GM23248 (cell line): ENCODE results near the gene FBN1. TPM values are rescaled to one million over a fixed set of nuclear protein-coding genes. Genes with fewer than 3 reads are reported as not detected.
A peak's percentile ranks its signal among the peaks of the same experiment; 100 is the strongest.

Experiments used
- DNase-seq: peaks from one replicate; pipeline ENCODE4 v3.0.0-alpha.2; 2015
- H2AFZ ChIP-seq: fragments of 200-600 bp; sonication (generic); 2 replicates; pipeline ENCODE4 v1.6.1; 2016; ENCODE audit warnings: antibody characterized with exemption
- H3F3A ChIP-seq: fragments of 200-600 bp; sonication (generic); 2 replicates; pipeline ENCODE4 v1.6.1; 2016; ENCODE audit warnings: mild to moderate bottlenecking, antibody characterized with exemption, mixed run types; ENCODE audit not compliant: insufficient read depth
- H3K27ac ChIP-seq: fragments of 200-600 bp; sonication (generic); 2 replicates; pipeline ENCODE4 v1.5.1; 2016; ENCODE audit warnings: mild to moderate bottlenecking
- H3K27me3 ChIP-seq: fragments of 200-600 bp; sonication (generic); replicated peaks from 2 replicates; pipeline ENCODE4 v1.6.1; 2016; ENCODE audit warnings: mild to moderate bottlenecking; ENCODE audit not compliant: insufficient read depth
- H3K36me3 ChIP-seq: fragments of 200-600 bp; sonication (generic); 2 replicates; pipeline ENCODE4 v1.6.1; 2016; ENCODE audit warnings: low read depth, mild to moderate bottlenecking
- H3K4me1 ChIP-seq: fragments of 200-600 bp; sonication (generic); 2 replicates; pipeline ENCODE4 v1.6.1; 2016; ENCODE audit warnings: mild to moderate bottlenecking; ENCODE audit not compliant: insufficient read depth
- H3K4me2 ChIP-seq: fragments of 200-600 bp; sonication (generic); one replicate; pipeline ENCODE4 v1.6.1; 2016; ENCODE audit warnings: mild to moderate bottlenecking; ENCODE audit not compliant: unreplicated experiment
- H3K4me3 ChIP-seq: fragments of 200-600 bp; sonication (generic); 2 replicates; pipeline ENCODE4 v1.5.1; 2016; ENCODE audit warnings: mild to moderate bottlenecking
- H3K79me2 ChIP-seq: fragments of 200-600 bp; sonication (generic); 2 replicates; pipeline ENCODE4 v1.6.1; 2016; ENCODE audit warnings: mild to moderate bottlenecking; ENCODE audit not compliant: insufficient read depth
- H3K9ac ChIP-seq: fragments of 200-600 bp; sonication (generic); 2 replicates; pipeline ENCODE4 v1.6.1; 2016; ENCODE audit warnings: mild to moderate bottlenecking
- H3K9me2 ChIP-seq: fragments of 200-600 bp; sonication (generic); 2 replicates; pipeline ENCODE4 v1.6.1; 2016; ENCODE audit warnings: mixed run types, mild to moderate bottlenecking, moderate library complexity; ENCODE audit not compliant: insufficient read depth
- H3K9me3 ChIP-seq: fragments of 200-600 bp; sonication (generic); one replicate; pipeline ENCODE4 v1.6.1; 2017; ENCODE audit warnings: low read depth
- H4K20me1 ChIP-seq: fragments of 200-600 bp; sonication (generic); 2 replicates; pipeline ENCODE4 v1.6.0; 2016; ENCODE audit not compliant: insufficient read depth
- EZH2 ChIP-seq: fragments of 200-600 bp; sonication (generic); IDR thresholded peaks from 2 replicates; pipeline ENCODE4 v1.6.1; 2018; ENCODE audit warnings: antibody characterized with exemption, mild to moderate bottlenecking; ENCODE audit not compliant: insufficient read depth, poor library complexity, severe bottlenecking
- EZH2phosphoT487 ChIP-seq: fragments of 200-600 bp; sonication (generic); IDR thresholded peaks from 2 replicates; pipeline ENCODE4 v1.6.1; 2018; ENCODE audit warnings: antibody characterized with exemption, moderate library complexity, mild to moderate bottlenecking, low read depth; ENCODE audit not compliant: insufficient read depth
- WGBS, 2 experiments: methylation state at CpG; one replicate each; pipeline ENCODE4 v1.1.6; 2015 to 2017; ENCODE audit warnings: low lambda C conversion rate in 2 of 2, low coverage in 1 of 2; ENCODE audit errors: missing lambda C conversion rate in 2 of 2; 5-methylcytosine and 5-hydroxymethylcytosine counted together
- in situ Hi-C: fragments of 300-500 bp; cut with MboI; formaldehyde crosslinking; loops from 2 replicates; pipeline ENCODE4 v1.15.0; 2020
- polyA plus RNA-seq: library from polyadenylated mRNA; unstranded; fragments of >200 nt; fragmentation: Nextera tagmentation; extraction: Ambion mirVana; gene quantifications from 2 replicates; pipeline ENCODE4 v1.2.1, GENCODE V29; 2016
- total RNA-seq: library from RNA; depleted of rRNA; stranded (reverse); fragments of >200 nt; shearing (Covaris generic); gene quantifications from 2 replicates; pipeline ENCODE4 v1.2.3, GENCODE V29; 2014

The FBN1 gene
- total and polyA plus RNA-seq, 2 experiments from 2014 or later, result 374 to 1,478 TPM

GRCh38 chr15:48671103-48672022 lies 25.9 kb upstream of the FBN1 start:
- no peaks in the 10 kb centered on the region for H3K27me3 ChIP-seq
- DNase-seq, result peak; percentile 95
- H3K9me2 ChIP-seq, result no peaks in the 10 kb centered on the region
- no peaks in the 10 kb centered on the region for H4K20me1 ChIP-seq
- H3K9ac ChIP-seq, result peak overlapping the region; percentile 66
- H3K79me2 ChIP-seq, result no peaks in the 10 kb centered on the region
- in situ Hi-C loops, result no loop called here
- peak overlapping the region; percentile 56 for H2AFZ ChIP-seq
- TF ChIP-seq EZH2 (no peak), EZH2phosphoT487 (no peak)
- H3F3A ChIP-seq, result peaks cover 72% of the 10 kb centered on the region
- H3K36me3 ChIP-seq, result no peaks in the 10 kb centered on the region
- H3K4me2 ChIP-seq, result peak overlapping the region; percentile 57
- peak overlapping the region; percentile 7; the same call in 1 of the 2 replicates for H3K4me3 ChIP-seq
- H3K9me3 ChIP-seq, result no peaks in the 10 kb centered on the region
- peak overlapping the region; percentile 94 for H3K27ac ChIP-seq
- WGBS, 2 experiments, result 9 to 11% methylated on average over 6 of the region's 6 CpGs
- peaks cover 79% of the 10 kb centered on the region for H3K4me1 ChIP-seq

DNA sequence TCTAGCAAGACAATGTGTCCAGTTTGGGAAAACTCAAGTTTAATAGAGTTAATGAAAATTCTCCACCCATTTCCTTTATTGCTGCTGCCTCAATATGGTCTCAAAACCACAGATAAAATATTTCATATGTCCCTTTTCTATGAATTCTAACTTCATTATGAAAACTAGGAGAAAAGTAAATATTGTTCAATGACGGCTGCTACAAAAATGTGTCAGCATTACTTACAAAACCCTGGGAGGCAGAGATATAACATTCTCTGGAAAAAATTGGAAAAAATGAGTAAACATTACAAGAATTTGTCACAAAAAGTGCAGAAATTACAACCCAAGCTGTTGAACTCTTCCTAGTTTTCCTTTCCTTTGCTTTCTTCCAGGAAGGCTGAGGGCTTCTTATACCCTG lies 22.2 kb upstream of the FBN1 start:
- Histone ChIP-seq H3K9me2 (no peaks in the 10 kb centered on the region), H3K79me2 (no peaks in the 10 kb centered on the region), H4K20me1 (no peaks in the 10 kb centered on the region), H2AFZ (peak overlapping the region; percentile 35), H3K36me3 (no peaks in the 10 kb centered on the region), H3K27me3 (no peaks in the 10 kb centered on the region), H3K27ac (peak overlapping the region; percentile 84), H3F3A (peaks cover 42% of the 10 kb centered on the region), H3K9ac (peak overlapping the region; percentile 64), H3K4me3 (peak overlapping the region; percentile 39), H3K9me3 (no peaks in the 10 kb centered on the region), H3K4me1 (peaks cover 50% of the 10 kb centered on the region), H3K4me2 (peak overlapping the region; percentile 81)
- peak; percentile 89 for DNase-seq
- in situ Hi-C loops, result no loop called here
- 2 to 5% methylated on average over 1 of the region's 1 CpG for WGBS, 2 experiments
- TF ChIP-seq EZH2, result no peak
- TF ChIP-seq EZH2phosphoT487, result no peak

DNA sequence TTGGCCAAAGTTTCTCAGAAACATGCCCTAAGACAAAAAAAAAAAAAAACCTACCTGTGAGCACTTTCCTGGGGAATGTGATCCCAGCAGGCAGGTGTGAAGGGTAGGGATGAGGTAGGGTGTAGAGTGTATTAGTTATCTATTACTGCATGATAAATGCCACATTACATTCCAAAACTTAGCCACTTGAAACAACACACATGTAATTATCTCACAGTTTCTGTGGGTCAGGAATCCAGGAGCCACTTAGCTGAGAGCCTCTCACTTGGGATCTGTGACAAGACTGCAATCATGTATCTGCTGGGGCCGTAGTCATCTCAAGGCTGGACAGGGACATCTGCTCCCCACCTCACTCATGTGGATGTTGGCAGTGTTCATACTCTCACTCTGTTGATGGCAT lies 18.9 kb upstream of the FBN1 start:
- no peaks in the 10 kb centered on the region for H3K36me3 ChIP-seq

GRCh38 chr15:48657950-48658591 lies 12.6 kb upstream of the FBN1 start:
- Histone ChIP-seq H3K4me1 (peaks cover 23% of the 10 kb centered on the region), H3K9ac (peak overlapping the region; percentile 33), H3K4me3 (no peak overlapping the region; the same call in 1 of the 2 replicates), H3K9me2 (no peaks in the 10 kb centered on the region), H3K36me3 (no peaks in the 10 kb centered on the region), H4K20me1 (no peaks in the 10 kb centered on the region), H3K9me3 (no peaks in the 10 kb centered on the region), H3K27ac (no peak overlapping the region), H3K4me2 (peak overlapping the region; percentile 53), H3K27me3 (no peaks in the 10 kb centered on the region), H3K79me2 (no peaks in the 10 kb centered on the region), H3F3A (no peaks in the 10 kb centered on the region), H2AFZ (peak overlapping the region; percentile 80)
- in situ Hi-C loops, result no loop called here
- WGBS, 2 experiments, result 13 to 21% methylated on average over 7 of the region's 7 CpGs
- peak; percentile 51 for DNase-seq
- TF ChIP-seq EZH2phosphoT487, result no peak
- TF ChIP-seq EZH2, result no peak

More for the DNA sequence above, 18.9 kb upstream of the FBN1 start:
- Histone ChIP-seq H3K4me1 (peaks cover 21% of the 10 kb centered on the region), H3K79me2 (no peaks in the 10 kb centered on the region), H3K9ac (no peak overlapping the region), H3K4me2 (no peak overlapping the region), H3K9me2 (no peaks in the 10 kb centered on the region), H4K20me1 (no peaks in the 10 kb centered on the region), H2AFZ (no peak overlapping the region), H3K27me3 (no peaks in the 10 kb centered on the region), H3K9me3 (no peaks in the 10 kb centered on the region), H3K4me3 (no peak overlapping the region), H3F3A (peaks cover 15% of the 10 kb centered on the region), H3K27ac (no peak overlapping the region)
- TF ChIP-seq EZH2 (no peak), EZH2phosphoT487 (no peak)
- no peak for DNase-seq
- WGBS, 2 experiments, result 81 to 90% methylated on average over 1 of the region's 1 CpG
- in situ Hi-C loops, result no loop called here
